Right lobe of liver (tissue), 4 donors: ENCODE results near the gene ZNF580.

Source experiments
- CTCF ChIP-seq, 4 donors: fragments of 200-600 bp in 3 of 4; fragments of 450-650 bp in 1 of 4; IDR thresholded peaks; one replicate each; pipeline versions ENCODE4 v1.5.1 to v1.8.0; 2016 to 2022; ENCODE audit warnings: antibody characterized with exemption in 4 of 4, mild to moderate bottlenecking in 2 of 4
- POLR2A ChIP-seq: fragments of 450-650 bp; IDR thresholded peaks from one replicate; pipeline ENCODE4 v1.6.1; 2017; ENCODE audit warnings: antibody characterized with exemption, mild to moderate bottlenecking
- donor health status: DM: no; HTN: no; CAD: no.
- donor health status: DM: no; HTN: no; CAD: no.
- donor health status: DM: no; HTN: yes; CAD: no.

DNA sequence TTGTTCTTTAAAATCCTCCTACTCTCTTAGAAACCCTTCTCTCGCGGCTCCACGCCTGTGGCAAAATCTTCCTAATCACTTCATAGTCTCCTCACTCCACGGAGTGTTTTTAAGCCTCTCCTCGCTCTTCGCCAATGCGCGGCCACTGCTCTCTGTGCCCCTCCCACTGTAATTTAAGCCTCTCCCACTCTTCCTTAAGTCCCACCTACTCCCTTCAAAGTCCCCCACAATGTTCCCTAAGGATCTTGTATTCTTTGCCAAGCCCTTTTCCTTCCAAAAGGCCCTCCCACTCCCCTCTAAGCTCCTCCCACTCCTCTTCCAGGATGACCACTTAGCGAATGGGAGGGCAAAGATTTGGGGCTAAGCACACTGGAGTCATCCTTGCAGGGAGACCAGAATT lies 42.8 kb upstream of the ZNF580 start:
- TF ChIP-seq CTCF (IDR thresholded peaks at IDR 0.05) (no peak), POLR2A (no peak)
